ENCODE results near the gene FOXP1. TPM values are rescaled to one million over a fixed set of nuclear protein-coding genes. Genes with fewer than 3 reads are reported as not detected.

The FOXP1 gene
- total RNA-seq, 1 donor from 2014 or later = 41.2 TPM

GRCh38 chr3:71149959-71150954 is 433.3 kb downstream of the FOXP1 start:
- no peak overlapping the region for H3K27ac ChIP-seq (replicated peaks)
- H3K4me3 ChIP-seq = no peak overlapping the region
- no peaks in the 10 kb centered on the region for H3K36me3 ChIP-seq
- peaks cover 3% of the 10 kb centered on the region for H3K4me1 ChIP-seq
- no peaks in the 10 kb centered on the region for H3K9me3 ChIP-seq (replicated peaks)
- TF ChIP-seq, protein P1, sequence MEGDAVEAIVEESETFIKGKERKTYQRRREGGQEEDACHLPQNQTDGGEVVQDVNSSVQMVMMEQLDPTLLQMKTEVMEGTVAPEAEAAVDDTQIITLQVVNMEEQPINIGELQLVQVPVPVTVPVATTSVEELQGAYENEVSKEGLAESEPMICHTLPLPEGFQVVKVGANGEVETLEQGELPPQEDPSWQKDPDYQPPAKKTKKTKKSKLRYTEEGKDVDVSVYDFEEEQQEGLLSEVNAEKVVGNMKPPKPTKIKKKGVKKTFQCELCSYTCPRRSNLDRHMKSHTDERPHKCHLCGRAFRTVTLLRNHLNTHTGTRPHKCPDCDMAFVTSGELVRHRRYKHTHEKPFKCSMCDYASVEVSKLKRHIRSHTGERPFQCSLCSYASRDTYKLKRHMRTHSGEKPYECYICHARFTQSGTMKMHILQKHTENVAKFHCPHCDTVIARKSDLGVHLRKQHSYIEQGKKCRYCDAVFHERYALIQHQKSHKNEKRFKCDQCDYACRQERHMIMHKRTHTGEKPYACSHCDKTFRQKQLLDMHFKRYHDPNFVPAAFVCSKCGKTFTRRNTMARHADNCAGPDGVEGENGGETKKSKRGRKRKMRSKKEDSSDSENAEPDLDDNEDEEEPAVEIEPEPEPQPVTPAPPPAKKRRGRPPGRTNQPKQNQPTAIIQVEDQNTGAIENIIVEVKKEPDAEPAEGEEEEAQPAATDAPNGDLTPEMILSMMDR (IDR thresholded peaks at IDR 0.05; ENCODE audit: borderline replicate concordance) = no peak
- H3K27me3 ChIP-seq (ENCODE audit: low read depth) = no peaks in the 10 kb centered on the region
- intact Hi-C loops (cut with micrococcal nuclease) = no loop called here
- no peak for DNase-seq

DNA sequence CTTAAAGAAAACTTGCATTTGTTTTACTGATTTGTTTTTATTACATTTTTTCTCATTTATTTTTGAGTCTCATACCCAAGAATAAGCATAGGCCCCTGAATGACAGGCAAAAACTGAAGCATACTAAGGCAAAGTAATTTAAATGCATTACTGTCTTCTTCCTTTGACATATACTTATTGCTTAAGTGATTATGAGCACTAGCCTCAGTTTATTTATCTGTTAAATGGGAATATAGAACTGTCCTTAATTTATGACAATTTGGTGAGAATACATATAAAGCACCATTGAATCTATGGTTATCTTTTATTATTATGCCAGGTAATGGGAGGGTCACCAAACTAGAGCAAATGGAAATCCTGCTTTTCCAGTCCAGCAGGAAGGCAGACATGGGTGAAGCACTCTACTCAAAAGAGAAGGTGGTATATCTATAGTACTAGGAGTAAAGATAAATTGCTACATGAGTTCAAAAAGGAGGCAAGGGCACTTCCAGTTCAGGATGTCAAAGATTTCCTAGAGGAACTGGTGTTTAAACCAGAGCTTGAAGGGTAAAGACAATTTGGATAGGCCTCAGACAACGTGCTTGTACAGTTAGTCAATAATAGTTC is 435.0 kb downstream of the FOXP1 start:
- intact Hi-C loops (cut with micrococcal nuclease) = no loop called here
- Histone ChIP-seq H3K27me3 (ENCODE audit: low read depth) (no peaks in the 10 kb centered on the region), H3K4me3 (no peak overlapping the region), H3K27ac (replicated peaks) (no peak overlapping the region), H3K36me3 (no peaks in the 10 kb centered on the region), H3K9me3 (replicated peaks) (no peaks in the 10 kb centered on the region), H3K4me1 (peaks cover 3% of the 10 kb centered on the region)
- DNase-seq = no peak
- TF ChIP-seq, protein P1 (IDR thresholded peaks at IDR 0.05; ENCODE audit: borderline replicate concordance) = no peak

GRCh38 chr3:71146673-71147072 is 436.9 kb downstream of the FOXP1 start:
- TF ChIP-seq, protein P1 (IDR thresholded peaks at IDR 0.05; ENCODE audit: borderline replicate concordance) = no peak
- Histone ChIP-seq H3K27ac (replicated peaks) (no peak overlapping the region), H3K4me3 (no peak overlapping the region), H3K4me1 (no peaks in the 10 kb centered on the region), H3K36me3 (no peaks in the 10 kb centered on the region), H3K27me3 (ENCODE audit: low read depth) (no peaks in the 10 kb centered on the region), H3K9me3 (replicated peaks) (peaks cover 5% of the 10 kb centered on the region)
- intact Hi-C loops (cut with micrococcal nuclease) = no loop called here
- no peak for DNase-seq

- H3K36me3 ChIP-seq = no peaks in the 10 kb centered on the region
- TF ChIP-seq, protein P1 (IDR thresholded peaks at IDR 0.05; ENCODE audit: borderline replicate concordance) = no peak
- DNase-seq = no peak
- H3K4me1 ChIP-seq = no peaks in the 10 kb centered on the region
- no peak overlapping the region for H3K27ac ChIP-seq (replicated peaks)
- no peaks in the 10 kb centered on the region for H3K27me3 ChIP-seq (ENCODE audit: low read depth)
- H3K4me3 ChIP-seq = no peak overlapping the region
- intact Hi-C loops (cut with micrococcal nuclease) = no loop called here
- peaks cover 5% of the 10 kb centered on the region for H3K9me3 ChIP-seq (replicated peaks)
Observed at GRCh38 chr3:71145954-71146353, 437.6 kb downstream of the FOXP1 start.

DNA sequence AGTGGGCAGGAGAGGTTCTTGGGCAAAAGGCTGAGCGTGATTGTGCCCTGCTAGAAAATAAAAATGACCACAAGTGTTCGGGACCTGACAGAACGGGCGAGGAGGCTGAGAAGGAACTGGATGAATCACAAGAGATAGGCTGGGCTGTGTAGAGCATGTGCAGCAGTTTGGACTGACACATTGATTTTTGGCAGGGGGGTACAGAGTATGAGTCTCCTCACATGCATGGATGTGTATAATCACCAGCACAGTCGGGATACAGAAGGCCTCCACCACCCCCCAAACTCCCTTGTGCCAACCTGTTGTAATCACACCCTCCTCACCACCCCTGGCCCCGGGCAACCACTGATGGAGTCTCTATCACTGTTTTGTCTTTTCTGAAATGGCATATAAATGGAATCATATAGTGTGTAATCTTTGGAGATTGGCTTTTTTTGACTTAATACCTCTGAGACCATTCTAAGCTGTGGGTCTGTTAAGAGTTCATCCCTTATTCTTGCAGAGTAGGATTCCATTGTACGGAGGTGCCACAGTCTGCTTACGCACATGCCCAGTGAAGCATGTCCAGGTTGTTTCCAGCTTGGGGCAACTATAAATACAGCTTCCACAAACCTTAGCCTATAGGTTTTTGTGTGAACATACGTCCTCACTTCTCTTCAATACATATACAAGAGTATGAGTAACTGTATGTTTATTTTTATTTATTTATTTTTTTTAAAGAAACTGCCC is 438.8 kb downstream of the FOXP1 start:
- Histone ChIP-seq H3K9me3 (replicated peaks) (peaks cover 5% of the 10 kb centered on the region), H3K27ac (replicated peaks) (no peak overlapping the region), H3K4me3 (no peak overlapping the region), H3K36me3 (no peaks in the 10 kb centered on the region), H3K4me1 (no peaks in the 10 kb centered on the region), H3K27me3 (ENCODE audit: low read depth) (no peaks in the 10 kb centered on the region)
- DNase-seq = no peak
- intact Hi-C loops (cut with micrococcal nuclease) = no loop called here
- TF ChIP-seq, protein P1 (IDR thresholded peaks at IDR 0.05; ENCODE audit: borderline replicate concordance) = no peak
